Gastrocnemius medialis (tissue), 4 donors: ENCODE measurements around the gene KRT80. TPM values are rescaled to one million over a fixed set of nuclear protein-coding genes. Genes with fewer than 3 reads are reported as not detected.
A peak's percentile ranks its signal among the peaks of the same experiment; 100 is the strongest.

ENCODE experiments used
- ATAC-seq, 2 donors: fragments of 150-250 bp; one replicate each; pipeline ENCODE4 v1.9.1; 2016
- DNase-seq, 2 donors: peaks; one replicate each; pipeline ENCODE4 v3.0.0-alpha.2; 2019
- H3K27ac ChIP-seq, 4 donors: fragments of 200-600 bp; sonication (generic); 1 replicate in 1 of 4; 2 replicates in 3 of 4; pipeline ENCODE4 v1.5.1; 2016 to 2018; ENCODE audit warnings: mild to moderate bottlenecking in 2 of 4, moderate library complexity in 1 of 4
- H3K27me3 ChIP-seq, 3 donors: fragments of 200-600 bp; sonication (generic) in 2 of 3; 1 replicate in 1 of 3; 2 replicates in 2 of 3; pipeline versions ENCODE4 v1.5.1 to v1.6.0; 2016 to 2019; ENCODE audit warnings: mild to moderate bottlenecking in 1 of 3, moderate library complexity in 1 of 3
- H3K36me3 ChIP-seq, 2 donors: fragments of 200-600 bp; sonication (generic) in 1 of 2; one replicate each; pipeline ENCODE4 v1.5.1; 2017 to 2018
- H3K4me1 ChIP-seq, 2 donors: fragments of 200-600 bp; sonication (generic) in 1 of 2; one replicate each; pipeline ENCODE4 v1.5.1; 2016 to 2017; ENCODE audit warnings: mild to moderate bottlenecking in 2 of 2
- H3K4me3 ChIP-seq, 4 donors: fragments of 200-600 bp; sonication (generic) in 3 of 4; 1 replicate in 1 of 4; 2 replicates in 3 of 4; pipeline ENCODE4 v1.5.1; 2016 to 2019; ENCODE audit warnings: mild to moderate bottlenecking in 2 of 4
- H3K9me3 ChIP-seq, 3 donors: fragments of 200-600 bp; sonication (generic) in 2 of 3; 1 replicate in 1 of 3; 2 replicates in 2 of 3; pipeline ENCODE4 v1.5.1; 2016 to 2019
- CTCF ChIP-seq, 5 experiments: fragments of 450-650 bp in 3 of 5; fragments of 200-600 bp in 2 of 5; sonication (generic) in 2 of 5; IDR thresholded peaks in 4 of 5; conservative IDR thresholded peaks in 1 of 5; 1 replicate in 4 of 5; 2 replicates in 1 of 5; pipeline ENCODE4 v1.5.1; 2016 to 2019; ENCODE audit warnings: antibody characterized with exemption in 5 of 5, mild to moderate bottlenecking in 3 of 5, moderate library complexity in 3 of 5
- POLR2A ChIP-seq, 2 donors: fragments of 450-650 bp; IDR thresholded peaks; one replicate each; pipeline ENCODE4 v1.6.1; 2017; ENCODE audit warnings: antibody characterized with exemption in 2 of 2, mild to moderate bottlenecking in 2 of 2, moderate library complexity in 2 of 2
- in situ Hi-C, 4 donors: fragments of 200-750 bp; cut with MboI; loops; one replicate each; pipeline versions ENCODE4 v1.15.0 to v1.8.0; 2017; ENCODE audit warnings: low sequenced_read_pairs in 4 of 4
- intact Hi-C: fragments of 100-400 bp; cut with DNase I; formaldehyde crosslinking; loops from one replicate; pipeline ENCODE4 v1.15.1; 2023; ENCODE audit warnings: low total_unique reads
- total RNA-seq, 4 donors: library from RNA; depleted of rRNA; stranded (reverse); fragments of >200 nt; gene quantifications; one replicate each; pipeline versions ENCODE4 v1.1.0 to v1.2.3, GENCODE V29; 2016

KRT80 gene
- total RNA-seq, 4 donors from 2014 or later, result 0.13 to 0.26 TPM; not detected in 2

GRCh38 chr12:52175371-52176350, 16.2 kb downstream of the KRT80 start:
- TF ChIP-seq CTCF (IDR thresholded peaks at IDR 0.05 in 4 of 5, conservative IDR thresholded peaks at IDR 0.05 in 1 of 5), result peak in 2 of 5 experiments; percentile 17 to 18
- TF ChIP-seq POLR2A (IDR thresholded peaks at IDR 0.05), result no peak
- no peaks in the 10 kb centered on the region for H3K36me3 ChIP-seq
- DNase-seq (no peak), ATAC-seq (no peak)
- intact Hi-C loops (no loop called here), in situ Hi-C loops (no loop called here)
- H3K4me1 ChIP-seq, result no peaks in the 10 kb centered on the region
- H3K27me3 ChIP-seq, result no peaks in the 10 kb centered on the region
- H3K4me3 ChIP-seq, result no peak overlapping the region
- H3K9me3 ChIP-seq, result no peaks in the 10 kb centered on the region
- H3K27ac ChIP-seq, result peak overlapping the region in 3 of 4 donors; percentile 32 to 57 (median 36)

- Histone ChIP-seq H3K4me3 (no peak overlapping the region), H3K27me3 (no peaks in the 10 kb centered on the region), H3K27ac (no peak overlapping the region), H3K36me3 (no peaks in the 10 kb centered on the region), H3K9me3 (no peaks in the 10 kb centered on the region), H3K4me1 (no peaks in the 10 kb centered on the region)
- intact Hi-C loops (loop anchor here (2.0 kb wide), 1 partner anchor 39 kb away; no protein-coding TSS in a partner anchor), in situ Hi-C loops (no loop called here)
- DNase-seq, result no peak
- TF ChIP-seq CTCF (IDR thresholded peaks at IDR 0.05 in 4 of 5, conservative IDR thresholded peaks at IDR 0.05 in 1 of 5) (no peak), POLR2A (IDR thresholded peaks at IDR 0.05) (no peak)
- no peak for ATAC-seq
Observed at GRCh38 chr12:52173526-52173925, 18.3 kb downstream of the KRT80 start.

- no peaks in the 10 kb centered on the region for H3K27me3 ChIP-seq
- in situ Hi-C loops, result no loop called here
- intact Hi-C loops, result loop anchor here (2.0 kb wide), 1 partner anchor 40 kb away; no protein-coding TSS in a partner anchor
Observed at GRCh38 chr12:52172956-52173355, 18.9 kb downstream of the KRT80 start.

GRCh38 chr12:52171950-52172512, 19.8 kb downstream of the KRT80 start:
- in situ Hi-C loops, result no loop called here
- Histone ChIP-seq H3K4me3 (no peak overlapping the region), H3K27ac (peak overlapping the region; percentile 33 to 68 (median 58)), H3K27me3 (no peaks in the 10 kb centered on the region), H3K9me3 (no peaks in the 10 kb centered on the region), H3K36me3 (no peaks in the 10 kb centered on the region), H3K4me1 (no peaks in the 10 kb centered on the region)
- TF ChIP-seq CTCF (IDR thresholded peaks at IDR 0.05 in 4 of 5, conservative IDR thresholded peaks at IDR 0.05 in 1 of 5), result peak; percentile 24 to 52 (median 45)
- no peak for TF ChIP-seq POLR2A (IDR thresholded peaks at IDR 0.05)
- DNase-seq (peak; percentile 62 to 81), ATAC-seq (peak; percentile 82 to 89)
- intact Hi-C loops, result loop anchor here (2.0 kb wide), 1 partner anchor 41 kb away; no protein-coding TSS in a partner anchor

More at GRCh38 chr12:52172956-52173355, 18.9 kb downstream of the KRT80 start:
- Histone ChIP-seq H3K4me3 (no peak overlapping the region), H3K4me1 (no peaks in the 10 kb centered on the region), H3K36me3 (no peaks in the 10 kb centered on the region), H3K27ac (no peak overlapping the region), H3K9me3 (no peaks in the 10 kb centered on the region)
- TF ChIP-seq POLR2A (IDR thresholded peaks at IDR 0.05) (no peak), CTCF (IDR thresholded peaks at IDR 0.05 in 4 of 5, conservative IDR thresholded peaks at IDR 0.05 in 1 of 5) (no peak)
- ATAC-seq, result no peak
- no peak for DNase-seq
